HepG2 (cell line): Measurements from ENCODE around the gene DRG1. TPM values are rescaled to one million over a fixed set of nuclear protein-coding genes. Genes with fewer than 3 reads are reported as not detected.

Source experiments
- BCL6 ChIP-seq: IDR thresholded peaks from 2 replicates; pipeline ENCODE4 v1.6.1; 2016; ENCODE audit warnings: missing genetic modification reagents, missing compliant biosample characterization
- CENPBD1 ChIP-seq: sonication (generic); formaldehyde crosslinking; IDR thresholded peaks from 2 replicates; pipeline ENCODE4 v1.8.0; 2022; ENCODE audit warnings: missing genetic modification reagents, low read depth, mild to moderate bottlenecking, borderline replicate concordance
- EEA1 ChIP-seq: sonication (generic); formaldehyde crosslinking; IDR thresholded peaks from 2 replicates; pipeline ENCODE4 v1.5.1; 2020; ENCODE audit warnings: mild to moderate bottlenecking, missing genetic modification reagents, borderline replicate concordance
- HNF1A ChIP-seq, 2 experiments: sonication (generic) in 1 of 2; formaldehyde crosslinking in 1 of 2; IDR thresholded peaks; 2 replicates each; pipeline versions ENCODE4 v1.4.0 to v1.6.1; 2016 to 2020; ENCODE audit warnings: borderline replicate concordance in 1 of 2, low read depth in 1 of 2, mild to moderate bottlenecking in 1 of 2, missing genetic modification reagents in 1 of 2
- KDM1A ChIP-seq: IDR thresholded peaks from 2 replicates; pipeline ENCODE4 v1.6.1; 2016; ENCODE audit warnings: missing compliant biosample characterization
- KDM2A ChIP-seq: sonication (generic); formaldehyde crosslinking; IDR thresholded peaks from 2 replicates; pipeline ENCODE4 v1.4.0; 2020; ENCODE audit warnings: low read depth, missing genetic modification reagents, borderline replicate concordance
- MAFF ChIP-seq: IDR thresholded peaks from 2 replicates; pipeline ENCODE4 v1.6.1; 2011; ENCODE audit warnings: low read depth, low read length, improper control_type of control experiment
- MXI1 ChIP-seq: IDR thresholded peaks from 3 replicates; pipeline ENCODE4 v1.6.1; 2012; ENCODE audit warnings: low read depth, low read length, inconsistent platforms, borderline replicate concordance
- NFE2L1 ChIP-seq: sonication (generic); formaldehyde crosslinking; IDR thresholded peaks from 2 replicates; pipeline ENCODE4 v1.4.0; 2020; ENCODE audit warnings: missing genetic modification reagents, mild to moderate bottlenecking, borderline replicate concordance
- PAWR ChIP-seq: sonication (generic); formaldehyde crosslinking; IDR thresholded peaks from 2 replicates; pipeline ENCODE4 v1.4.0; 2020; ENCODE audit warnings: missing genetic modification reagents, mild to moderate bottlenecking, borderline replicate concordance
- POGZ ChIP-seq: sonication (generic); formaldehyde crosslinking; IDR thresholded peaks from 2 replicates; pipeline ENCODE4 v1.4.0; 2020; ENCODE audit warnings: mild to moderate bottlenecking, missing genetic modification reagents
- RORA ChIP-seq: sonication (generic); formaldehyde crosslinking; IDR thresholded peaks from 2 replicates; pipeline ENCODE4 v1.5.0; 2020; ENCODE audit warnings: mild to moderate bottlenecking, missing genetic modification reagents, moderate library complexity
- SMAD1 ChIP-seq: sonication (generic); formaldehyde crosslinking; IDR thresholded peaks from 2 replicates; pipeline ENCODE4 v1.4.0; 2020; ENCODE audit warnings: missing genetic modification reagents, low read depth, mild to moderate bottlenecking, borderline replicate concordance
- ZBTB26 ChIP-seq: IDR thresholded peaks from 2 replicates; pipeline ENCODE4 v1.6.1; 2016; ENCODE audit warnings: missing compliant biosample characterization, missing genetic modification reagents, borderline replicate concordance
- ZMYM2 ChIP-seq: sonication (generic); formaldehyde crosslinking; IDR thresholded peaks from 2 replicates; pipeline ENCODE4 v1.8.0; 2022; ENCODE audit warnings: mild to moderate bottlenecking, missing genetic modification reagents
- ZMYM3 ChIP-seq: sonication (generic); formaldehyde crosslinking; IDR thresholded peaks from 2 replicates; pipeline ENCODE4 v1.5.1; 2020; ENCODE audit warnings: mild to moderate bottlenecking, missing genetic modification reagents
- ZNF460 ChIP-seq: sonication (generic); formaldehyde crosslinking; IDR thresholded peaks from 2 replicates; pipeline ENCODE4 v1.5.1; 2020; ENCODE audit warnings: missing genetic modification reagents, mild to moderate bottlenecking, borderline replicate concordance
- ZNF574 ChIP-seq: sonication (generic); formaldehyde crosslinking; IDR thresholded peaks from 2 replicates; pipeline ENCODE4 v1.4.0; 2020; ENCODE audit warnings: missing genetic modification reagents
- ZNF761 ChIP-seq: sonication (generic); formaldehyde crosslinking; conservative IDR thresholded peaks from 2 replicates; pipeline ENCODE4 v1.4.0; 2020; ENCODE audit warnings: mild to moderate bottlenecking, missing genetic modification reagents
- ZNF775 ChIP-seq: sonication (generic); formaldehyde crosslinking; IDR thresholded peaks from 2 replicates; pipeline ENCODE4 v1.4.0; 2020; ENCODE audit warnings: missing genetic modification reagents, mild to moderate bottlenecking, moderate library complexity, borderline replicate concordance
- ZNF781 ChIP-seq: sonication (generic); formaldehyde crosslinking; IDR thresholded peaks from 2 replicates; pipeline ENCODE4 v1.5.1; 2020; ENCODE audit warnings: borderline replicate concordance, mild to moderate bottlenecking, missing genetic modification reagents; ENCODE audit errors: not compliant biosample characterization
- polyA plus RNA-seq, 8 experiments: library from polyadenylated mRNA; depleted of rRNA in 3 of 8; stranded (reverse) in 7 of 8; unstranded in 1 of 8; fragments of >200 nt; fragmentation: Illumina TruSeq in 4 of 8; extraction: Trizol in 4 of 8; gene quantifications; 2 replicates each; pipeline versions ENCODE4 v1.2.1 to v1.2.3, GENCODE V29; 2011 to 2016; ENCODE audit warnings: low read depth in 4 of 8, missing spikeins in 1 of 8, mixed read lengths in 1 of 8; ENCODE audit not compliant: insufficient read depth in 1 of 8
- total RNA-seq, 5 experiments: library from RNA; depleted of rRNA; stranded (reverse); fragments of >200 nt; fragmentation: Illumina TruSeq; extraction: Trizol; gene quantifications; 2 replicates each; pipeline ENCODE4 v1.2.3, GENCODE V29; 2016; ENCODE audit warnings: low read depth in 1 of 5

Gene DRG1
- total and polyA plus RNA-seq, 2 of the 13 experiments (the other 11 are each of a cell fraction or from before 2014, with no cell fraction given): 59.0 to 94.8 TPM

GRCh38 chr22:31350410-31350863, 49.0 kb upstream of the DRG1 start (continued):
- peak; percentile 82 for TF ChIP-seq HNF1A (IDR thresholded peaks at IDR 0.05; ENCODE audit: low read depth)
- peak; percentile 90 for TF ChIP-seq HNF1A (CRISPR knock-in tag; IDR thresholded peaks at IDR 0.05; ENCODE audit: borderline replicate concordance)
- TF ChIP-seq NFE2L1 (CRISPR knock-in tag): no peak
- TF ChIP-seq ZNF460 (CRISPR knock-in tag): no peak
- TF ChIP-seq KDM2A (CRISPR knock-in tag): 0 out of 2 replicates have a peak, but pooled peaks have one; percentile 16
- TF ChIP-seq ZNF761 (CRISPR knock-in tag): 0 out of 2 replicates have a peak, but pooled peaks have one; percentile 64
- TF ChIP-seq ZNF781: no peak
- peak; percentile 58; the same call in 1 of the 2 replicates for TF ChIP-seq KDM1A (CRISPR knock-in tag)
- TF ChIP-seq ZNF775 (CRISPR knock-in tag): 0 out of 2 replicates have a peak, but pooled peaks have one; percentile 49
- peak; percentile 76; the same call in 1 of the 2 replicates for TF ChIP-seq ZMYM2 (CRISPR knock-in tag)
- TF ChIP-seq BCL6 (CRISPR knock-in tag): peak; percentile 35; the same call in 1 of the 2 replicates
- TF ChIP-seq EEA1: no peak
- TF ChIP-seq CENPBD1 (CRISPR knock-in tag): no peak
- TF ChIP-seq ZBTB26 (CRISPR knock-in tag): no peak
- no peak for TF ChIP-seq POGZ (CRISPR knock-in tag)
- no peak for TF ChIP-seq MAFF
- no peak for TF ChIP-seq SMAD1 (CRISPR knock-in tag)
- TF ChIP-seq ZNF574: peak; percentile 33; the same call in 1 of the 2 replicates
- peak; percentile 83 for TF ChIP-seq ZMYM3 (CRISPR knock-in tag)
- TF ChIP-seq RORA (CRISPR knock-in tag): no peak
- TF ChIP-seq MXI1: peak; percentile 69; the same call in 1 of the 3 replicates
- TF ChIP-seq PAWR (CRISPR knock-in tag): no peak
